ENCODE measurements around the gene IGF2BP3. TPM values are rescaled to one million over a fixed set of nuclear protein-coding genes. Genes with fewer than 3 reads are reported as not detected.
A peak's percentile ranks its signal among the peaks of the same experiment; 100 is the strongest.

The IGF2BP3 gene
- total RNA-seq, 1 experiment from 2014 or later, result 80.2 TPM

GRCh38 chr7:23430893-23431259, 39.4 kb downstream of the IGF2BP3 start:
- CTCF ChIA-PET, result interaction anchor here (0.8 kb wide), 1 partner anchor 32 kb away, joined by 3 read pairs; no protein-coding TSS in a partner anchor
- H3K27ac ChIP-seq (ENCODE audit: low read length), result peak overlapping the region; percentile 68
- intact Hi-C loops (cut with micrococcal nuclease; ENCODE audit: unreplicated experiment), result loop anchor here (2.0 to 5.0 kb wide), 2 partner anchors 41 to 98 kb away; partner anchors contain the start of gene IGF2BP3
- no TSS peak for BruUV-seq (replicated peaks)
- H3K9me3 ChIP-seq (ENCODE audit: control insufficient read depth, insufficient read depth, low read depth, low read length), result no peaks in the 10 kb centered on the region
- ATAC-seq (no peak), DNase-seq (ENCODE audit: low read depth, low spot score) (no peak)
- in situ Hi-C loops (cut with HindIII; ENCODE audit: low pct_unique_long_range_greater_than_20kb, low sequenced_read_pairs), result no loop called here
- POLR2A ChIA-PET, result no interaction called here
- TF ChIP-seq REST (IDR thresholded peaks at IDR 0.05; ENCODE audit: insufficient read depth in 1 of 2, low read depth in 2 of 2, low read length in 1 of 2), result no peak
- TF ChIP-seq CTCF (IDR thresholded peaks at IDR 0.05), result no peak
- TF ChIP-seq SIN3A (IDR thresholded peaks at IDR 0.05; ENCODE audit: borderline replicate concordance, insufficient read depth, low read depth, low read length), result no peak
- TF ChIP-seq TCF7L2 (IDR thresholded peaks at IDR 0.05; ENCODE audit: low read depth, low read length), result no peak
- no peak for TF ChIP-seq POLR2AphosphoS5 (IDR thresholded peaks at IDR 0.05; ENCODE audit: low read depth, low read length)
- H3K4me1 ChIP-seq (ENCODE audit: control insufficient read depth, insufficient read depth, low read length), result peaks cover 35% of the 10 kb centered on the region
- no peaks in the 10 kb centered on the region for H3K27me3 ChIP-seq (ENCODE audit: control insufficient read depth, insufficient read depth, low read length)
- H3K36me3 ChIP-seq (ENCODE audit: control insufficient read depth, insufficient read depth, low read length), result no peaks in the 10 kb centered on the region
- H3K4me3 ChIP-seq (ENCODE audit: low read depth in 2 of 2, low read length in 2 of 2), result no peak overlapping the region

GRCh38 chr7:23426876-23427275, 43.4 kb downstream of the IGF2BP3 start:
- Histone ChIP-seq H3K27me3 (ENCODE audit: control insufficient read depth, insufficient read depth, low read length) (no peaks in the 10 kb centered on the region), H3K36me3 (ENCODE audit: control insufficient read depth, insufficient read depth, low read length) (no peaks in the 10 kb centered on the region), H3K27ac (ENCODE audit: low read length) (no peak overlapping the region), H3K4me3 (ENCODE audit: low read depth in 2 of 2, low read length in 2 of 2) (no peak overlapping the region), H3K4me1 (ENCODE audit: control insufficient read depth, insufficient read depth, low read length) (peaks cover 15% of the 10 kb centered on the region), H3K9me3 (ENCODE audit: control insufficient read depth, insufficient read depth, low read depth, low read length) (no peaks in the 10 kb centered on the region)
- CTCF ChIA-PET, result no interaction called here
- POLR2A ChIA-PET, result no interaction called here
- intact Hi-C loops (cut with micrococcal nuclease; ENCODE audit: unreplicated experiment) (loop anchor here (10.0 kb wide), 1 partner anchor 658 kb away; no protein-coding TSS in a partner anchor), in situ Hi-C loops (cut with HindIII; ENCODE audit: low pct_unique_long_range_greater_than_20kb, low sequenced_read_pairs) (no loop called here)
- no peak for TF ChIP-seq CTCF (IDR thresholded peaks at IDR 0.05)
- no peak for TF ChIP-seq POLR2AphosphoS5 (IDR thresholded peaks at IDR 0.05; ENCODE audit: low read depth, low read length)
- TF ChIP-seq TCF7L2 (IDR thresholded peaks at IDR 0.05; ENCODE audit: low read depth, low read length), result no peak
- TF ChIP-seq REST (IDR thresholded peaks at IDR 0.05; ENCODE audit: insufficient read depth in 1 of 2, low read depth in 2 of 2, low read length in 1 of 2), result no peak
- TF ChIP-seq SIN3A (IDR thresholded peaks at IDR 0.05; ENCODE audit: borderline replicate concordance, insufficient read depth, low read depth, low read length), result no peak
- DNase-seq (ENCODE audit: low read depth, low spot score), result no peak
- ATAC-seq, result no peak
- no TSS peak for BruUV-seq (replicated peaks)

Measured in Panc1 (cell line).